Transverse colon (tissue), 4 donors: ENCODE measurements around the gene COLQ. TPM values are rescaled to one million over a fixed set of nuclear protein-coding genes. Genes with fewer than 3 reads are reported as not detected.
"Not testable (repeated sequence)": the region's sequence is repeated elsewhere in the genome, so short reads cannot be mapped to it uniquely, and the experiment has no call there.

Experiments used
- DNase-seq: peaks from one replicate; pipeline ENCODE4 v3.0.0-alpha.2; 2019
- H3K27ac ChIP-seq, 4 donors: fragments of 200-600 bp; sonication (generic); 2 replicates each; pipeline ENCODE4 v1.5.1; 2016 to 2018; ENCODE audit warnings: inconsistent platforms in 4 of 4
- H3K27me3 ChIP-seq: fragments of 200-600 bp; sonication (generic); 2 replicates; pipeline ENCODE4 v1.5.1; 2017; ENCODE audit warnings: inconsistent platforms
- H3K36me3 ChIP-seq, 4 donors: fragments of 200-600 bp; sonication (generic); 2 replicates each; pipeline ENCODE4 v1.5.1; 2017 to 2019; ENCODE audit warnings: inconsistent platforms in 4 of 4
- H3K4me1 ChIP-seq, 4 donors: fragments of 200-600 bp; sonication (generic); 2 replicates each; pipeline ENCODE4 v1.5.1; 2017 to 2020; ENCODE audit warnings: inconsistent platforms in 4 of 4
- H3K4me3 ChIP-seq, 4 donors: fragments of 200-600 bp; sonication (generic); 1 replicate in 1 of 4; 2 replicates in 3 of 4; pipeline versions ENCODE4 v1.5.1 to v1.6.1; 2017 to 2019; ENCODE audit warnings: inconsistent platforms in 4 of 4
- H3K9me3 ChIP-seq, 2 donors: fragments of 200-600 bp; sonication (generic); 2 replicates each; pipeline ENCODE4 v1.5.1; 2017 to 2019; ENCODE audit warnings: inconsistent platforms in 2 of 2
- CTCF ChIP-seq, 5 experiments: fragments of 200-600 bp in 3 of 5; fragments of 450-650 bp in 2 of 5; sonication (generic) in 3 of 5; IDR thresholded peaks; 1 replicate in 2 of 5; 2 replicates in 3 of 5; pipeline ENCODE4 v1.5.1; 2016 to 2017; ENCODE audit warnings: antibody characterized with exemption in 5 of 5, inconsistent platforms in 3 of 5, mild to moderate bottlenecking in 2 of 5, moderate library complexity in 1 of 5
- EP300 ChIP-seq: sonication (generic); formaldehyde crosslinking; IDR thresholded peaks from one replicate; pipeline ENCODE4 v1.6.1; 2017; ENCODE audit warnings: antibody characterized with exemption, low read depth
- POLR2A ChIP-seq: fragments of 450-650 bp; IDR thresholded peaks from one replicate; pipeline ENCODE4 v1.6.1; 2016; ENCODE audit warnings: antibody characterized with exemption, mild to moderate bottlenecking, moderate library complexity
- POLR2AphosphoS5 ChIP-seq, 3 donors: sonication (generic); formaldehyde crosslinking; IDR thresholded peaks; one replicate each; pipeline ENCODE4 v1.6.1; 2016; ENCODE audit warnings: antibody characterized with exemption in 3 of 3
- WGBS, 2 donors: methylation state at CpG; one replicate each; pipeline ENCODE4 v1.1.5; 2018; ENCODE audit warnings: low coverage in 1 of 2; 5-methylcytosine and 5-hydroxymethylcytosine counted together
- in situ Hi-C, 4 donors: fragments of 200-750 bp; cut with MboI; loops; one replicate each; pipeline versions ENCODE4 v1.15.0 to v1.15.1; 2017; ENCODE audit warnings: low sequenced_read_pairs in 3 of 4, low pct_ligation_motif_present in 1 of 4, low pct_unique_long_range_greater_than_20kb in 1 of 4
- intact Hi-C: fragments of 100-400 bp; cut with DNase I; formaldehyde crosslinking; loops from one replicate; pipeline ENCODE4 v1.15.1; 2023; ENCODE audit warnings: low total_unique reads
- total RNA-seq, 4 donors: library from RNA; depleted of rRNA; stranded (reverse); fragments of >200 nt; gene quantifications; one replicate each; pipeline ENCODE4 v1.1.0, GENCODE V29; 2016

Gene COLQ
- total RNA-seq, 4 donors from 2014 or later = 0.68 to 1.7 TPM; not detected in 2

DNA sequence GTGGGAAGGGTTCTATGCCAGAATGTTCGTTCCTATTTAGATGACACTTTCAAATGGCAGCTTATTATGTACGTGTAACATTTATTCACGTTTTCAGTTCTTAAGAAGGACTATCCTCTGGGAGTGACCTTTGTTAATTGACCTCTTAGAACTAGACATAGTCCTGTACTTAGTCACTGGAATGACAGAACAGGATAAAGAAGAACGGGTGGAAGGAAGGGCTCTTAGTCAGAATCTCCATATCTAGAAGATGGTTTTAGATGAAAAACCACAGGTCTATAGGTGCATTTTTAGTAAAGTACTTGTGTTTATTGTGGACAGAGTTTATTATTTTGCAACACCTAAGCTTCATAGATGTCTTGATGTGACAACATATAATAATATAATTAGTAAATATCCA lies 100.6 kb downstream of the COLQ start:
- H3K4me3 ChIP-seq = no peak overlapping the region
- in situ Hi-C loops = loop anchor here in 2 of 4 donors (25.0 kb wide), 1 partner anchor 309 kb away; no protein-coding TSS in a partner anchor
- TF ChIP-seq CTCF (IDR thresholded peaks at IDR 0.05) (no peak), EP300 (no peak), POLR2A (no peak), POLR2AphosphoS5 (IDR thresholded peaks at IDR 0.05) (no peak)
- intact Hi-C loops = no loop called here
- no peak for DNase-seq
- H3K27ac ChIP-seq = no peak overlapping the region
- H3K4me1 ChIP-seq = peaks cover 0 to 5% (median 2%) of the 10 kb centered on the region in 4 donors
- H3K9me3 ChIP-seq = no peaks in the 10 kb centered on the region
- H3K27me3 ChIP-seq = no peaks in the 10 kb centered on the region
- peaks cover 0 to 21% (median 2%) of the 10 kb centered on the region in 4 donors for H3K36me3 ChIP-seq
- 86 to 89% methylated on average over 4 of the region's 4 CpGs for WGBS, 2 donors

- DNase-seq, H3K27ac ChIP-seq, intact Hi-C loops, H3K9me3 ChIP-seq, H3K4me1 ChIP-seq, H3K4me3 ChIP-seq, H3K27me3 ChIP-seq: not testable (repeated sequence)
- peaks cover 0 to 42% (median 15%) of the 10 kb centered on the region in 4 donors for H3K36me3 ChIP-seq
- WGBS, 2 donors = 98 to 100% methylated on average over 1 to 7 of the region's 7 CpGs
- in situ Hi-C loops = loop anchor here in 2 of 4 donors (25.0 kb wide), 1 partner anchor 299 kb away; no protein-coding TSS in a partner anchor
Measured at GRCh38 chr3:15410966-15411365, 110.5 kb downstream of the COLQ start.

- Histone ChIP-seq H3K9me3 (no peaks in the 10 kb centered on the region), H3K36me3 (peaks cover 0 to 36% (median 14%) of the 10 kb centered on the region in 4 donors), H3K27me3 (no peaks in the 10 kb centered on the region), H3K4me1 (peaks cover 0 to 3% (median 0%) of the 10 kb centered on the region in 4 donors), H3K27ac (no peak overlapping the region), H3K4me3 (no peak overlapping the region)
- WGBS, 2 donors = 87 to 95% methylated on average over 2 of the region's 2 CpGs
- in situ Hi-C loops = loop anchor here in 2 of 4 donors (25.0 kb wide), 1 partner anchor 297 kb away; no protein-coding TSS in a partner anchor
- TF ChIP-seq POLR2A (no peak), CTCF (IDR thresholded peaks at IDR 0.05) (no peak), POLR2AphosphoS5 (IDR thresholded peaks at IDR 0.05) (no peak), EP300 (no peak)
- intact Hi-C loops = loop anchor here (10.0 kb wide), 1 partner anchor 205 kb away; the partner anchor contains the start of gene CAPN7
- no peak for DNase-seq
Measured at GRCh38 chr3:15409774-15410173, 111.7 kb downstream of the COLQ start.

DNA sequence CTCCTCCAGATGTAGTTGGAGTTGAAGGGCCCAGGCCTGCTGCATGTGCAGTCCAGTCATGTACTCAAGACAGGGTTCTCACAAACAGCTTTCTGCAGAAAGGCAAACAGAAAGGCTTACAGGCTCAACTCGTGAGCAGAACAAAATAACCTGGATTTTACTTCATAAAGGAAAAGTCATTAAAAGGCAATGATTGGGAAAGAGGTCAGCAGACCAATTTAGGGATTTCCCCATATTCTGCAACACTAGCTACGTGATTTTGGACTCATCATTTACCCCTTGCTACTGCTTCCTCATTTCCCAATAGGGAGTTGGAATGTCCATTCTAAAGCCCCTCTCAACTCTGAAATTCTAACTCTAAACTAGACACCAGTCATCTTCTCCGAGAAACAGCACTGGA lies 112.3 kb downstream of the COLQ start:
- TF ChIP-seq POLR2A (no peak), CTCF (IDR thresholded peaks at IDR 0.05) (no peak), EP300 (no peak), POLR2AphosphoS5 (IDR thresholded peaks at IDR 0.05) (no peak)
- Histone ChIP-seq H3K4me1 (peaks cover 0 to 3% (median 0%) of the 10 kb centered on the region in 4 donors), H3K4me3 (no peak overlapping the region), H3K27me3 (no peaks in the 10 kb centered on the region), H3K9me3 (no peaks in the 10 kb centered on the region), H3K36me3 (peaks cover 0 to 31% (median 11%) of the 10 kb centered on the region in 4 donors), H3K27ac (no peak overlapping the region)
- WGBS, 2 donors = 88 to 90% methylated on average over 2 to 3 of the region's 3 CpGs
- no peak for DNase-seq
- intact Hi-C loops = loop anchor here (10.0 kb wide), 1 partner anchor 204 kb away; the partner anchor contains the start of gene CAPN7
- in situ Hi-C loops = loop anchor here in 2 of 4 donors (25.0 kb wide), 1 partner anchor 297 kb away; no protein-coding TSS in a partner anchor
